H1 (cell line): ENCODE measurements around the gene PAEP. TPM values are rescaled to one million over a fixed set of nuclear protein-coding genes. Genes with fewer than 3 reads are reported as not detected.

ENCODE experiments used
- CTCF ChIA-PET: fragments of 300-600 bp; sonication (Branson Sonifier 250); formaldehyde crosslinking; loops from one replicate; lab custom pipeline; 2021; ENCODE audit not compliant: partially characterized antibody; lab: Charles Lee
- POLR2A ChIA-PET: fragments of 300-600 bp; sonication (Branson Sonifier 250); formaldehyde crosslinking; loops from one replicate; lab custom pipeline; 2021; ENCODE audit warnings: inconsistent platforms; ENCODE audit not compliant: partially characterized antibody; lab: Charles Lee
- DNase-seq, 2 experiments: peaks; one replicate each; pipeline versions ENCODE4 v3.0.0 to v3.0.0-alpha.2; 2010 to 2022; ENCODE audit warnings: low spot score in 2 of 2, low read depth in 1 of 2, mixed read lengths in 1 of 2
- FAIRE-seq: peaks from 2 replicates; lab custom pipeline; 2011; peaks lifted over from hg19 to GRCh38; lab: Jason Lieb, UNC
- H2AFZ ChIP-seq: 2 replicates; pipeline ENCODE4 v1.8.1; 2012; ENCODE audit warnings: low read length, inconsistent platforms
- H2AK5ac ChIP-seq: 2 replicates; pipeline ENCODE4 v1.6.1; 2013; ENCODE audit warnings: low read depth, low read length
- H2BK120ac ChIP-seq: replicated peaks from 2 replicates; pipeline ENCODE3; 2013; ENCODE audit warnings: low read depth, low read length, inconsistent platforms
- H2BK12ac ChIP-seq: 2 replicates; pipeline ENCODE4 v1.6.1; 2013; ENCODE audit warnings: low read depth, low read length
- H2BK15ac ChIP-seq: 2 replicates; pipeline ENCODE4 v1.6.1; 2013; ENCODE audit warnings: low read length
- H2BK20ac ChIP-seq: 2 replicates; pipeline ENCODE4 v1.6.1; 2013; ENCODE audit warnings: low read length
- H2BK5ac ChIP-seq: 2 replicates; pipeline ENCODE4 v1.6.1; 2013; ENCODE audit warnings: low read depth, low read length
- H3K14ac ChIP-seq: 2 replicates; pipeline ENCODE4 v1.6.1; 2013; ENCODE audit warnings: inconsistent platforms; ENCODE audit not compliant: insufficient read length
- H3K18ac ChIP-seq: 2 replicates; pipeline ENCODE4 v1.6.1; 2013; ENCODE audit warnings: low read length; ENCODE audit errors: extremely low read depth
- H3K23ac ChIP-seq: 2 replicates; pipeline ENCODE4 v1.6.1; 2013; ENCODE audit warnings: inconsistent platforms; ENCODE audit not compliant: insufficient read length
- H3K23me2 ChIP-seq: 2 replicates; pipeline ENCODE4 v1.6.1; 2013; ENCODE audit warnings: low read depth, low read length
- H3K27ac ChIP-seq: 2 replicates; pipeline ENCODE4 v1.6.1; 2011; ENCODE audit warnings: low read depth, low read length, inconsistent platforms
- H3K27me3 ChIP-seq, 4 experiments: replicated peaks in 1 of 4; 1 replicate in 1 of 4; 2 replicates in 3 of 4; pipeline versions ENCODE4 v1.6.1 to v1.8.1; 2011 to 2013; ENCODE audit warnings: low read length in 3 of 4, mild to moderate bottlenecking in 3 of 4, inconsistent platforms in 2 of 4, mixed read lengths in 2 of 4, moderate library complexity in 1 of 4; ENCODE audit not compliant: control insufficient read depth in 3 of 4, insufficient read depth in 3 of 4; ENCODE audit errors: extremely low read depth in 1 of 4
- H3K36me3 ChIP-seq, 4 experiments: 2 replicates each; pipeline versions ENCODE4 v1.6.1 to v1.8.1; 2011 to 2013; ENCODE audit warnings: mild to moderate bottlenecking in 4 of 4, low read length in 3 of 4, moderate library complexity in 2 of 4, control low read depth in 1 of 4, inconsistent platforms in 1 of 4; ENCODE audit not compliant: insufficient read depth in 4 of 4, control insufficient read depth in 2 of 4
- H3K4ac ChIP-seq: replicated peaks from 2 replicates; pipeline ENCODE3; 2013; ENCODE audit warnings: low read length, low read depth, mixed read lengths, inconsistent platforms; ENCODE audit not compliant: insufficient read length
- H3K4me1 ChIP-seq, 4 experiments: replicated peaks in 1 of 4; 1 replicate in 1 of 4; 2 replicates in 3 of 4; pipeline versions ENCODE4 v1.6.1 to v1.8.1; 2011 to 2013; ENCODE audit warnings: low read length in 3 of 4, inconsistent platforms in 2 of 4, mixed read lengths in 1 of 4; ENCODE audit not compliant: insufficient read depth in 4 of 4, control insufficient read depth in 3 of 4
- H3K4me2 ChIP-seq, 2 experiments: 2 replicates each; pipeline versions ENCODE4 v1.6.1 to v1.8.1; 2011 to 2013; ENCODE audit warnings: low read depth in 2 of 2, low read length in 2 of 2, control low read depth in 1 of 2, inconsistent platforms in 1 of 2, mild to moderate bottlenecking in 1 of 2; ENCODE audit not compliant: insufficient read depth in 1 of 2
- H3K4me3 ChIP-seq, 4 experiments: fragments of 200-600, 300-600 bp in 1 of 4; sonication (generic), shearing (Covaris generic), sonication (Bioruptor Twin) in 1 of 4; 2 replicates each; pipeline versions ENCODE4 v1.5.1 to v1.8.1; 2011 to 2016; ENCODE audit warnings: low read length in 4 of 4, low read depth in 3 of 4, control low read depth in 2 of 4, inconsistent platforms in 2 of 4, mild to moderate bottlenecking in 2 of 4, mixed read lengths in 1 of 4, moderate library complexity in 1 of 4; ENCODE audit not compliant: insufficient read depth in 2 of 4; ENCODE audit errors: extremely low read depth in 1 of 4
- H3K56ac ChIP-seq: replicated peaks from 2 replicates; pipeline ENCODE3; 2013; ENCODE audit warnings: low read depth, mild to moderate bottlenecking, mixed read lengths, low read length, inconsistent platforms; ENCODE audit not compliant: insufficient read length
- H3K79me1 ChIP-seq: 2 replicates; pipeline ENCODE4 v1.6.1; 2013; ENCODE audit warnings: low read depth, low read length, control low read depth
- H3K79me2 ChIP-seq, 2 experiments: 2 replicates each; pipeline versions ENCODE4 v1.6.1 to v1.8.1; 2012 to 2013; ENCODE audit warnings: low read length in 2 of 2, mild to moderate bottlenecking in 2 of 2, inconsistent platforms in 1 of 2; ENCODE audit not compliant: insufficient read depth in 2 of 2, control insufficient read depth in 1 of 2
- H3K9ac ChIP-seq, 4 experiments: replicated peaks in 1 of 4; 1 replicate in 1 of 4; 2 replicates in 3 of 4; pipeline versions ENCODE4 v1.6.1 to v1.8.1; 2011 to 2013; ENCODE audit warnings: low read depth in 3 of 4, low read length in 3 of 4, control low read depth in 2 of 4, mild to moderate bottlenecking in 2 of 4, moderate library complexity in 2 of 4, inconsistent platforms in 1 of 4; ENCODE audit errors: extremely low read depth in 1 of 4
- H3K9me3 ChIP-seq, 2 experiments: 2 replicates each; pipeline versions ENCODE4 v1.6.1 to v1.8.1; 2012 to 2013; ENCODE audit warnings: mild to moderate bottlenecking in 2 of 2, moderate library complexity in 2 of 2, control low read depth in 1 of 2, inconsistent platforms in 1 of 2, low read depth in 1 of 2, low read length in 1 of 2, mixed read lengths in 1 of 2; ENCODE audit not compliant: insufficient read depth in 2 of 2
- H4K20me1 ChIP-seq, 2 experiments: replicated peaks in 1 of 2; 2 replicates each; pipeline versions ENCODE3 to v1.8.1; 2011 to 2013; ENCODE audit warnings: inconsistent platforms in 2 of 2, low read length in 2 of 2, mild to moderate bottlenecking in 1 of 2; ENCODE audit not compliant: insufficient read depth in 2 of 2, control insufficient read depth in 1 of 2
- H4K5ac ChIP-seq: 2 replicates; pipeline ENCODE4 v1.6.1; 2013; ENCODE audit warnings: low read length, low read depth, mixed read lengths, inconsistent platforms; ENCODE audit not compliant: insufficient read length
- H4K8ac ChIP-seq: 2 replicates; pipeline ENCODE4 v1.8.0; 2013; ENCODE audit warnings: mild to moderate bottlenecking, moderate library complexity, low read length, inconsistent platforms; ENCODE audit not compliant: insufficient read depth; ENCODE audit errors: extremely low read depth
- H4K91ac ChIP-seq: replicated peaks from 2 replicates; pipeline ENCODE3; 2013; ENCODE audit warnings: low read length, mixed read lengths, inconsistent platforms; ENCODE audit not compliant: insufficient read length
- BACH1 ChIP-seq: IDR thresholded peaks from 2 replicates; pipeline ENCODE4 v1.6.1; 2012; ENCODE audit warnings: low read length, improper control_type of control experiment
- BRCA1 ChIP-seq: IDR thresholded peaks from 2 replicates; pipeline ENCODE4 v1.6.1; 2012; ENCODE audit warnings: low read depth, low read length, improper control_type of control experiment
- CBX5 ChIP-seq: fragments of 300-800, 300-1000 bp; sonication (generic); IDR thresholded peaks from 2 replicates; pipeline ENCODE4 v1.7.1; 2016; ENCODE audit warnings: antibody characterized with exemption, low read length, low read depth
- CHD1 ChIP-seq: IDR thresholded peaks from 2 replicates; pipeline ENCODE4 v1.6.1; 2012; ENCODE audit warnings: low read depth, low read length, improper control_type of control experiment
- GTF2F1 ChIP-seq: IDR thresholded peaks from 2 replicates; pipeline ENCODE4 v1.6.1; 2012; ENCODE audit warnings: low read depth, low read length, improper control_type of control experiment, borderline replicate concordance
- HDAC6 ChIP-seq: IDR thresholded peaks from one replicate; pipeline ENCODE4 v1.7.1; 2012; ENCODE audit warnings: low read depth, mild to moderate bottlenecking, inconsistent platforms, low read length, moderate library complexity
- KDM1A ChIP-seq: fragments of 200-600, 300-600 bp; sonication (generic); IDR thresholded peaks from 2 replicates; pipeline ENCODE4 v1.7.1; 2016; ENCODE audit warnings: mild to moderate bottlenecking, low read length, borderline replicate concordance
- NRF1 ChIP-seq: IDR thresholded peaks from 2 replicates; pipeline ENCODE4 v1.6.1; 2011; ENCODE audit warnings: mild to moderate bottlenecking, low read depth, low read length, improper control_type of control experiment
- PHF8 ChIP-seq: fragments of 200-600 bp; sonication (generic); conservative IDR thresholded peaks from 2 replicates; pipeline ENCODE4 v1.7.1; 2012; ENCODE audit warnings: low read depth, mild to moderate bottlenecking, inconsistent platforms, low read length, moderate library complexity
- RAD21 ChIP-seq, 2 experiments: IDR thresholded peaks in 1 of 2; conservative IDR thresholded peaks in 1 of 2; 2 replicates each; pipeline ENCODE4 v1.6.1; 2011; ENCODE audit warnings: low read depth in 2 of 2, low read length in 2 of 2, improper control_type of control experiment in 1 of 2, inconsistent platforms in 1 of 2, mild to moderate bottlenecking in 1 of 2, moderate library complexity in 1 of 2
- RFX5 ChIP-seq: IDR thresholded peaks from 2 replicates; pipeline ENCODE4 v1.6.1; 2011; ENCODE audit warnings: low read depth, low read length, improper control_type of control experiment, borderline replicate concordance
- TAF7 ChIP-seq: optimal IDR thresholded peaks from 2 replicates; pipeline ENCODE3; 2011; ENCODE audit warnings: low read depth, mild to moderate bottlenecking, inconsistent platforms, low read length, moderate library complexity, borderline replicate concordance
- WGBS, 2 experiments: shearing (Covaris generic) in 1 of 2; methylation state at CpG; one replicate each; pipeline versions ENCODE4 v1.1.6 to v1.1.7; 2013 to 2015; ENCODE audit warnings: low lambda C conversion rate in 2 of 2, mixed read lengths in 2 of 2, inconsistent platforms in 1 of 2, low coverage in 1 of 2, missing lambda C conversion rate in 1 of 2; ENCODE audit not compliant: insufficient replicate concordance in 2 of 2, insufficient coverage in 1 of 2, insufficient read length in 1 of 2; ENCODE audit errors: extremely low coverage in 1 of 2, missing lambda C conversion rate in 1 of 2; 5-methylcytosine and 5-hydroxymethylcytosine counted together
- polyA plus RNA-seq, 7 experiments: library from polyadenylated mRNA; depleted of rRNA in 3 of 7; stranded (reverse) in 5 of 7; unstranded in 2 of 7; fragments of >200 nt in 5 of 7; fragments of 200-250 nt in 2 of 7; gene quantifications; 1 replicate in 5 of 7; 2 replicates in 1 of 7; 4 replicates in 1 of 7; pipeline versions ENCODE4 v1.2.1 to v1.2.3, GENCODE V29; 2011 to 2013; ENCODE audit warnings: missing spikeins in 2 of 7, mixed read lengths in 2 of 7
- total RNA-seq: library from RNA; stranded (reverse); fragmentation: NEBNext Ultra II Directional; extraction: Animal tissue kit (Norgen Biotek cat#: 25700); gene quantifications from 2 replicates; pipeline ENCODE4 v1.2.1, GENCODE V29; 2021
- TF ChIP-seq, protein P1 (sequence below): IDR thresholded peaks from 2 replicates; pipeline ENCODE4 v1.6.1; 2011; ENCODE audit warnings: low read length, improper control_type of control experiment

PAEP gene
- total and polyA plus RNA-seq, 2 of the 8 experiments (the other 6 are each of a cell fraction or from before 2014, with no cell fraction given), result not detected

DNA sequence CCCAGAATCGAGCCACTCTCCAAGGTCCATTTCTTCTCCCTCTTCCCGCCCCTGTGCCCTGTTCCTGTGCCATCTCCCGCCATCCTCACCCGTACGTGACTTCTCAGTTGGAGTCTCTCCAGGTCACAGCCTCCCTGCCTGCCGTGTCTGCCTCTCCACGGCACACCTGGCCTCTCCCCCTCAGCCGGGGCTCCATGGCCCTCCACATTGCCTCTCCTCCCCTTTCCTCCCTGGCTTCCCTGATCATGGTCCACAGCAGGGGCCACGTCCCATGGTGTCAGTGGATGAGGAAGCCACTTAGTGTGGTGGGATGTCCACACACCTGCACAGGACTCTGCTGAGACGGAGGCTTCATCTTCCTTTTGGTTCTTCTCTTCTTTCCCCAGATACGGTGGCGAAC lies 2.3 kb downstream of the PAEP start:
- no peak overlapping the region for H4K5ac ChIP-seq
- H3K9ac ChIP-seq, result no peak overlapping the region
- no peak overlapping the region for H2BK20ac ChIP-seq
- H2BK12ac ChIP-seq, result no peak overlapping the region
- no peak overlapping the region; the same call in 1 of the 2 replicates for H4K8ac ChIP-seq
- no peaks in the 10 kb centered on the region for H3K79me2 ChIP-seq
- H2AK5ac ChIP-seq, result no peak overlapping the region
- no peak overlapping the region for H2BK5ac ChIP-seq
- no peak overlapping the region for H3K4me2 ChIP-seq
- H2BK15ac ChIP-seq, result no peak overlapping the region
- no peaks in the 10 kb centered on the region; the same call in 1 of the 2 replicates for H3K23me2 ChIP-seq
- ChIA-PET POLR2A (no interaction called here), CTCF (interaction anchor here (0.6 to 0.8 kb wide), 3 partner anchors 10 to 1030 kb away, joined by 3 read pairs; no protein-coding TSS in a partner anchor)
- H3K56ac ChIP-seq, result no peak overlapping the region
- H3K23ac ChIP-seq, result no peak overlapping the region
- H3K27ac ChIP-seq, result no peak overlapping the region
- 83% methylated on average over 12 of the region's 12 CpGs; no CpG with 5 or more reads in 1 of the 2 experiments for WGBS, 2 experiments
- H3K9me3 ChIP-seq, result peaks cover 0 to 2% of the 10 kb centered on the region in 2 experiments; a peak in 1 of 4 replicates
- no peaks in the 10 kb centered on the region for H3K27me3 ChIP-seq
- H3K79me1 ChIP-seq, result no peaks in the 10 kb centered on the region
- no peaks in the 10 kb centered on the region; a peak in 1 of 7 replicates for H3K4me1 ChIP-seq
- no peak overlapping the region for H3K4ac ChIP-seq
- DNase-seq (no peak), FAIRE-seq (no peak)
- no peak overlapping the region for H3K18ac ChIP-seq
- peak overlapping the region; percentile 55 for H4K91ac ChIP-seq
- H2BK120ac ChIP-seq, result no peak overlapping the region
- no peaks in the 10 kb centered on the region for H3K36me3 ChIP-seq
- TF ChIP-seq TAF7, result no peak
- no peak for TF ChIP-seq PHF8
- no peak for TF ChIP-seq HDAC6
- no peak for TF ChIP-seq CBX5
- TF ChIP-seq, protein P1, sequence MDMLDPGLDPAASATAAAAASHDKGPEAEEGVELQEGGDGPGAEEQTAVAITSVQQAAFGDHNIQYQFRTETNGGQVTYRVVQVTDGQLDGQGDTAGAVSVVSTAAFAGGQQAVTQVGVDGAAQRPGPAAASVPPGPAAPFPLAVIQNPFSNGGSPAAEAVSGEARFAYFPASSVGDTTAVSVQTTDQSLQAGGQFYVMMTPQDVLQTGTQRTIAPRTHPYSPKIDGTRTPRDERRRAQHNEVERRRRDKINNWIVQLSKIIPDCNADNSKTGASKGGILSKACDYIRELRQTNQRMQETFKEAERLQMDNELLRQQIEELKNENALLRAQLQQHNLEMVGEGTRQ, result no peak
- TF ChIP-seq RFX5, result no peak
- no peak for TF ChIP-seq NRF1
- no peak for TF ChIP-seq BACH1
- no peak for TF ChIP-seq GTF2F1
- TF ChIP-seq CHD1, result no peak
- TF ChIP-seq KDM1A, result no peak
- no peak for TF ChIP-seq RAD21 (IDR thresholded peaks at IDR 0.05 in 1 of 2, conservative IDR thresholded peaks at IDR 0.05 in 1 of 2; ENCODE audit: low read depth in 2 of 2, low read length in 2 of 2)
- TF ChIP-seq BRCA1, result no peak
- H2AFZ ChIP-seq, result no peak overlapping the region
- no peaks in the 10 kb centered on the region for H4K20me1 ChIP-seq
- H3K14ac ChIP-seq, result no peak overlapping the region
- no peak overlapping the region for H3K4me3 ChIP-seq
